Heart right ventricle (tissue), 16 donors: ENCODE results near the gene BCKDHB. TPM values are rescaled to one million over a fixed set of nuclear protein-coding genes. Genes with fewer than 3 reads are reported as not detected.
A peak's percentile ranks its signal among the peaks of the same experiment; 100 is the strongest.

Experiments
- ATAC-seq, 8 donors: fragments of 200-7000 bp; cut with Tn5 transposase; one replicate each; pipeline ENCODE4 v1.9.1; 2020; ENCODE audit warnings: mild to moderate bottlenecking in 8 of 8, moderate library complexity in 8 of 8, moderate number of reproducible peaks in 1 of 8
- DNase-seq, 2 donors: peaks; one replicate each; pipeline ENCODE4 v3.0.0-alpha.2; 2020
- H3K27ac ChIP-seq, 10 donors: fragments of 200-600 bp; sonication (generic) in 2 of 10; one replicate each; pipeline versions ENCODE4 v1.5.0 to v1.8.0; 2020 to 2022; ENCODE audit warnings: mild to moderate bottlenecking in 3 of 10
- H3K27me3 ChIP-seq, 7 donors: fragments of 200-600 bp; one replicate each; pipeline ENCODE4 v1.8.0; 2021 to 2022; ENCODE audit warnings: mild to moderate bottlenecking in 2 of 7
- H3K36me3 ChIP-seq, 9 donors: fragments of 200-600 bp; sonication (generic) in 1 of 9; one replicate each; pipeline versions ENCODE4 v1.5.0 to v1.8.0; 2020 to 2022; ENCODE audit warnings: mild to moderate bottlenecking in 2 of 9
- H3K4me1 ChIP-seq, 9 donors: fragments of 200-600 bp; sonication (generic) in 1 of 9; one replicate each; pipeline versions ENCODE4 v1.5.0 to v1.8.0; 2020 to 2022; ENCODE audit warnings: mild to moderate bottlenecking in 4 of 9
- H3K4me3 ChIP-seq, 10 donors: fragments of 200-600 bp; sonication (generic) in 2 of 10; one replicate each; pipeline versions ENCODE4 v1.5.0 to v1.8.0; 2020 to 2022; ENCODE audit warnings: mild to moderate bottlenecking in 7 of 10, moderate library complexity in 2 of 10
- H3K9me3 ChIP-seq, 11 donors: fragments of 200-600 bp in 10 of 11; sonication (generic) in 2 of 11; one replicate each; pipeline versions ENCODE4 v1.5.0 to v1.8.0; 2013 to 2022; ENCODE audit warnings: mild to moderate bottlenecking in 2 of 11, control low read depth in 1 of 11, moderate library complexity in 1 of 11
- CTCF ChIP-seq, 9 donors: fragments of 200-600 bp; sonication (generic) in 2 of 9; IDR thresholded peaks; one replicate each; pipeline versions ENCODE4 v1.5.0 to v1.8.0; 2021 to 2022; ENCODE audit warnings: antibody characterized with exemption in 9 of 9, mild to moderate bottlenecking in 5 of 9, moderate library complexity in 1 of 9
- WGBS, 2 donors: extraction: QIAGEN DNeasy Blood & Tissue Kit; methylation state at CpG; one replicate each; pipeline ENCODE4 v1.1.7; 2013; ENCODE audit warnings: inconsistent platforms in 1 of 2; 5-methylcytosine and 5-hydroxymethylcytosine counted together
- intact Hi-C, 10 donors: fragments of 100-400 bp; cut with DNase I; formaldehyde crosslinking; loops; one replicate each; pipeline versions ENCODE4 v1.11.1 to v1.14.2; 2022
- polyA plus RNA-seq, 2 donors: library from polyadenylated mRNA; stranded (reverse); fragments of 200-250 nt; gene quantifications; one replicate each; pipeline ENCODE4 v1.2.3, GENCODE V29; 2013
- total RNA-seq, 10 donors: library from RNA; stranded (reverse); fragmentation: NEBNext Ultra II Directional in 3 of 10; extraction: Animal tissue kit (Norgen Biotek cat#: 25700) in 3 of 10; gene quantifications; one replicate each; pipeline versions ENCODE4 v1.2.1 to v1.2.4, GENCODE V29; 2021 to 2023
- donor health status: Arrhythmogenic right ventricular cardiomyopathy.
- donor health status: ischemic (EF 13 %, LVEDD 7.1; RV severe dilation, severe dysfunction).
- donor health status: healthy with polysubstance abuse.
- donor health status: DM: no; HTN: yes; CAD: no.
- donor health status: DM: no; HTN: no; CAD: no.
- donor health status: ischemic (EF 25% LVEDD 6.9; RV normal size, moderate dysfunction).
- donor health status: ischemic (EF 25% LVEDD 5.7; RV mildly dilated, moderate dysfunction).
- donor health status: healthy.
- donor health status: DM: yes; HTN: yes; CAD: no.
- donor health status: Ischemic cardiomyopathy.
- donor health status: ischemic (EF 35%, LVEDD 5.7; RV mildly dilated, moderate dysfunction).
- donor health status: nonischemic (EF 11% LVEDD 7.7; RV severe dilation, severe dysfunction).
- donor health status: DM: yes; HTN: yes; CAD: no.
- donor health status: PGD.
- donor health status: ischemic (EF 29% LVEDD 5.4; RV normal size, mild dysfunction).
- donor health status: nonischemic (EF 23%, LVEDD 6.1; RV moderate dilation, normal function).

Gene BCKDHB
- total and polyA plus RNA-seq, 12 donors: 7.1 to 46.4 (median 31.2) TPM

GRCh38 chr6:80336911-80337310, 230.4 kb downstream of the BCKDHB start:
- DNase-seq: no peak
- intact Hi-C loops: loop anchor here in 5 of 10 donors (10.0 kb wide), 4 partner anchors 112 to 1418 kb away; partner anchors contain the start of gene TENT5A (in 1 of the 5)
- no peak for ATAC-seq
- no peak for TF ChIP-seq CTCF (IDR thresholded peaks at IDR 0.05)
- H3K9me3 ChIP-seq: no peaks in the 10 kb centered on the region
- H3K4me1 ChIP-seq: peaks cover 0 to 6% (median 0%) of the 10 kb centered on the region in 9 donors
- 86 to 89% methylated on average over 2 of the region's 2 CpGs for WGBS, 2 donors
- H3K27me3 ChIP-seq: no peaks in the 10 kb centered on the region
- no peak overlapping the region for H3K27ac ChIP-seq
- H3K4me3 ChIP-seq: no peak overlapping the region
- no peaks in the 10 kb centered on the region for H3K36me3 ChIP-seq

GRCh38 chr6:80338201-80338836, 231.8 kb downstream of the BCKDHB start:
- 48 to 57% methylated on average over 12 of the region's 12 CpGs for WGBS, 2 donors
- no peaks in the 10 kb centered on the region for H3K9me3 ChIP-seq
- no peak overlapping the region for H3K27ac ChIP-seq
- H3K27me3 ChIP-seq: no peaks in the 10 kb centered on the region
- peak; percentile 41 to 83 (median 74) for TF ChIP-seq CTCF (IDR thresholded peaks at IDR 0.05)
- peak in 6 of 8 donors; percentile 46 to 72 (median 66) for ATAC-seq
- no peak overlapping the region for H3K4me3 ChIP-seq
- peak; percentile 45 to 72 for DNase-seq
- intact Hi-C loops: loop anchor here in 5 of 10 donors (10.0 kb wide), 4 partner anchors 114 to 1416 kb away; partner anchors contain the start of gene TENT5A (in 1 of the 5)
- H3K4me1 ChIP-seq: peaks cover 0 to 6% (median 0%) of the 10 kb centered on the region in 9 donors
- no peaks in the 10 kb centered on the region for H3K36me3 ChIP-seq

GRCh38 chr6:80339421-80339820, 232.9 kb downstream of the BCKDHB start:
- Histone ChIP-seq H3K27ac (no peak overlapping the region), H3K9me3 (no peaks in the 10 kb centered on the region), H3K4me1 (peaks cover 0 to 6% (median 0%) of the 10 kb centered on the region in 9 donors), H3K36me3 (no peaks in the 10 kb centered on the region), H3K27me3 (no peaks in the 10 kb centered on the region), H3K4me3 (no peak overlapping the region)
- intact Hi-C loops: loop anchor here in 5 of 10 donors (10.0 kb wide), 4 partner anchors 115 to 1415 kb away; partner anchors contain the start of gene TENT5A (in 1 of the 5)
- no peak for TF ChIP-seq CTCF (IDR thresholded peaks at IDR 0.05)
- DNase-seq (no peak), ATAC-seq (no peak)

GRCh38 chr6:80340280-80340679, 233.8 kb downstream of the BCKDHB start:
- DNase-seq (no peak), ATAC-seq (no peak)
- Histone ChIP-seq H3K27ac (no peak overlapping the region), H3K9me3 (no peaks in the 10 kb centered on the region), H3K4me1 (peaks cover 0 to 6% (median 0%) of the 10 kb centered on the region in 9 donors), H3K27me3 (no peaks in the 10 kb centered on the region), H3K4me3 (no peak overlapping the region), H3K36me3 (no peaks in the 10 kb centered on the region)
- intact Hi-C loops: loop anchor here in 1 of 10 donors (10.0 kb wide), 1 partner anchor 135 kb away; no protein-coding TSS in a partner anchor
- WGBS, 2 donors: 92 to 95% methylated on average over 4 of the region's 4 CpGs
- TF ChIP-seq CTCF (IDR thresholded peaks at IDR 0.05): no peak
